GM19238 (cell line): ENCODE measurements around the gene AQP5.

Experiments used
- DNase-seq: peaks from one replicate; pipeline ENCODE4 v3.0.0; 2011; ENCODE audit warnings: low spot score; ENCODE audit not compliant: insufficient read length

Gene AQP5

GRCh38 chr12:49961111-49961922, at the start of gene AQP5:
TSS of gene AQP5 (plus strand) at chr12:49961872. CDS start at chr12:49962018, 146 bp downstream.
- no peak for DNase-seq

GRCh38 chr12:49912345-49913255, 49.1 kb upstream of the AQP5 start:
- no peak for DNase-seq

GRCh38 chr12:49916129-49916919, 45.3 kb upstream of the AQP5 start:
- no peak for DNase-seq

- DNase-seq = no peak
Observed at GRCh38 chr12:49917166-49917787, 44.4 kb upstream of the AQP5 start.

- no peak for DNase-seq
Observed at GRCh38 chr12:49917788-49918173, 43.9 kb upstream of the AQP5 start.

- DNase-seq = no peak
Observed at GRCh38 chr12:49920241-49920914, 41.3 kb upstream of the AQP5 start.

GRCh38 chr12:49920915-49921286, 40.8 kb upstream of the AQP5 start:
- no peak for DNase-seq

GRCh38 chr12:49921299-49921698, 40.4 kb upstream of the AQP5 start:
- DNase-seq = no peak

- no peak for DNase-seq
Observed at GRCh38 chr12:49921936-49922335, 39.7 kb upstream of the AQP5 start.

- no peak for DNase-seq
Observed at GRCh38 chr12:49922349-49923034, 39.2 kb upstream of the AQP5 start.

GRCh38 chr12:49923035-49923644, 38.5 kb upstream of the AQP5 start:
- no peak for DNase-seq

GRCh38 chr12:49923880-49924556, 37.7 kb upstream of the AQP5 start:
- DNase-seq = no peak

- DNase-seq = no peak
Observed at GRCh38 chr12:49924628-49925246, 36.9 kb upstream of the AQP5 start.

- no peak for DNase-seq
Observed at GRCh38 chr12:49925433-49926204, 36.1 kb upstream of the AQP5 start.

GRCh38 chr12:49928471-49928870, 33.2 kb upstream of the AQP5 start:
- no peak for DNase-seq

GRCh38 chr12:49929581-49929980, 32.1 kb upstream of the AQP5 start:
- no peak for DNase-seq

GRCh38 chr12:49930515-49931288, 31.0 kb upstream of the AQP5 start:
- DNase-seq = no peak
